HEK293 (cell line): ENCODE data around the gene SLC35F3.
A peak's percentile ranks its signal among the peaks of the same experiment; 100 is the strongest.

ENCODE experiments used
- CTCF ChIA-PET: fragments of 350-600 bp; formaldehyde crosslinking; extraction: SDS; loops from one replicate; lab custom pipeline; 2021; ENCODE audit warnings: antibody characterized with exemption; lab: Yijun Ruan, JAX
- POLR2A ChIA-PET: fragments of 300-600 bp; formaldehyde crosslinking; extraction: SDS; loops from one replicate; lab custom pipeline; 2020; ENCODE audit warnings: antibody characterized with exemption, inconsistent platforms; lab: Yijun Ruan, JAX
- H3K27ac ChIP-seq: fragments of 200-500 bp; sonication (Bioruptor generic); 2 replicates; pipeline ENCODE4 v1.5.1; 2014; ENCODE audit warnings: low read depth, low read length, control low read depth, inconsistent platforms; ENCODE audit errors: extremely low read depth
- H3K36me3 ChIP-seq, 2 experiments: fragments of 200-500 bp in 1 of 2; sonication (Bioruptor generic) in 1 of 2; 1 replicate in 1 of 2; 2 replicates in 1 of 2; pipeline ENCODE4 v1.5.1; 2014 to 2017; ENCODE audit warnings: inconsistent platforms in 2 of 2, low read length in 2 of 2; ENCODE audit not compliant: control insufficient read depth in 2 of 2, insufficient read depth in 1 of 2
- H3K4me1 ChIP-seq: fragments of 200-500 bp; sonication (Bioruptor generic); 2 replicates; pipeline ENCODE4 v1.5.1; 2014; ENCODE audit warnings: mild to moderate bottlenecking, low read length, inconsistent platforms; ENCODE audit not compliant: control insufficient read depth, insufficient read depth
- H3K4me3 ChIP-seq: 2 replicates; pipeline ENCODE4 v1.5.1; 2011; ENCODE audit warnings: low read depth, mild to moderate bottlenecking, control low read depth, low read length, moderate library complexity
- H3K9me3 ChIP-seq: fragments of 200-500 bp; sonication (Bioruptor generic); 2 replicates; pipeline ENCODE4 v1.5.1; 2014; ENCODE audit warnings: low read depth, low read length, inconsistent platforms; ENCODE audit not compliant: control insufficient read depth, insufficient read depth
- ATF2 ChIP-seq: fragments of 450-650 bp; formaldehyde crosslinking; IDR thresholded peaks from 2 replicates; pipeline ENCODE4 v1.5.1; 2016; ENCODE audit warnings: missing biosample characterization, missing genetic modification characterization, low read depth
- HOXA7 ChIP-seq: sonication (generic); formaldehyde crosslinking; IDR thresholded peaks from 2 replicates; pipeline ENCODE4 v1.8.1; 2022; ENCODE audit warnings: missing genetic modification reagents, borderline replicate concordance
- SP7 ChIP-seq: fragments of 450-650 bp; formaldehyde crosslinking; IDR thresholded peaks from 2 replicates; pipeline ENCODE4 v1.5.1; 2016; ENCODE audit warnings: missing biosample characterization, missing genetic modification characterization
- ZBTB8A ChIP-seq: fragments of 450-650 bp; formaldehyde crosslinking; IDR thresholded peaks from 2 replicates; pipeline ENCODE4 v1.5.1; 2016; ENCODE audit warnings: missing biosample characterization, missing genetic modification characterization
- ZFHX2 ChIP-seq: fragments of 450-650 bp; formaldehyde crosslinking; conservative IDR thresholded peaks from 2 replicates; pipeline ENCODE4 v1.5.1; 2016; ENCODE audit warnings: missing biosample characterization, missing genetic modification characterization
- ZIC2 ChIP-seq: fragments of 450-650 bp; formaldehyde crosslinking; IDR thresholded peaks from 2 replicates; pipeline ENCODE4 v1.5.1; 2016; ENCODE audit warnings: missing biosample characterization, missing genetic modification characterization
- ZNF121 ChIP-seq: fragments of 450-650 bp; formaldehyde crosslinking; IDR thresholded peaks from 2 replicates; pipeline ENCODE4 v1.5.1; 2016; ENCODE audit warnings: missing biosample characterization, missing genetic modification characterization
- ZNF157 ChIP-seq: fragments of 450-650 bp; formaldehyde crosslinking; IDR thresholded peaks from 2 replicates; pipeline ENCODE4 v1.5.1; 2016; ENCODE audit warnings: missing biosample characterization, missing genetic modification characterization
- ZNF302 ChIP-seq: fragments of 450-650 bp; formaldehyde crosslinking; IDR thresholded peaks from 2 replicates; pipeline ENCODE4 v1.5.1; 2016; ENCODE audit warnings: missing biosample characterization, missing genetic modification characterization, low read depth
- ZNF404 ChIP-seq: fragments of 450-650 bp; formaldehyde crosslinking; IDR thresholded peaks from 2 replicates; pipeline ENCODE4 v1.5.1; 2017; ENCODE audit warnings: missing biosample characterization, missing genetic modification characterization
- ZNF423 ChIP-seq: fragments of 450-650 bp; formaldehyde crosslinking; IDR thresholded peaks from 2 replicates; pipeline ENCODE4 v1.5.1; 2016; ENCODE audit warnings: missing biosample characterization, missing genetic modification characterization
- ZNF548 ChIP-seq: fragments of 450-650 bp; formaldehyde crosslinking; IDR thresholded peaks from 2 replicates; pipeline ENCODE4 v1.5.1; 2016; ENCODE audit warnings: missing biosample characterization, missing genetic modification characterization
- ZNF610 ChIP-seq: fragments of 450-650 bp; formaldehyde crosslinking; IDR thresholded peaks from 2 replicates; pipeline ENCODE4 v1.5.1; 2016; ENCODE audit warnings: missing biosample characterization, missing genetic modification characterization, borderline replicate concordance
- ZNF621 ChIP-seq: fragments of 450-650 bp; formaldehyde crosslinking; IDR thresholded peaks from 2 replicates; pipeline ENCODE4 v1.5.1; 2017; ENCODE audit warnings: missing biosample characterization, missing genetic modification characterization
- ZNF747 ChIP-seq: fragments of 450-650 bp; formaldehyde crosslinking; IDR thresholded peaks from 2 replicates; pipeline ENCODE4 v1.5.1; 2016; ENCODE audit warnings: missing biosample characterization, missing genetic modification characterization
- ZNF768 ChIP-seq: fragments of 450-650 bp; formaldehyde crosslinking; IDR thresholded peaks from 2 replicates; pipeline ENCODE4 v1.5.1; 2018; ENCODE audit warnings: missing biosample characterization, mild to moderate bottlenecking, missing genetic modification characterization
- ZXDB ChIP-seq: fragments of 450-650 bp; formaldehyde crosslinking; IDR thresholded peaks from 2 replicates; pipeline ENCODE4 v1.5.1; 2016; ENCODE audit warnings: missing biosample characterization, missing genetic modification characterization

Gene SLC35F3

DNA sequence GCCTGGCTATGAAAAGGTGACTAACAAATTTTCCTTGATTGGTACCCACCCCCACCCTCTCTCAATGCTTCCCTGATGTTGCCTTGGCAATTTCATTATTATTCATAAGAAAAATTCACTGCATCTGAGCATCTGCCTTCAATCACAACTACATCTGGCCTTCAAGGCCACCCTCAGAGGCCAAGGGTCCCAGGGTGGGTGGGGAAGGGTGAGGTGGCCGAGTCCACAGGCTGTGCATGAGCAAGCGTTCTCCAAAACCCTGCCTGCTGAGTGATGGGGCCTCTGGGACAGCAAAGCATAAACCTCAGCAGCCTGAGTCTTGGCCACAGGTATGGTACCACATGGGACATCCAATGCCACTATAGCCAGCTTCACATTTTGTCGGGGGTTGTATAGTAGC, 198.7 kb downstream of the SLC35F3 start (continued):
- no peak for TF ChIP-seq ZNF404 (tag by site-specific recombination)
- TF ChIP-seq ZNF302 (tag by site-specific recombination) = no peak

GRCh38 chr1:234106032-234106431, 201.6 kb downstream of the SLC35F3 start:
- Histone ChIP-seq H3K9me3 (no peaks in the 10 kb centered on the region), H3K27ac (no peak overlapping the region), H3K4me1 (peaks cover 9% of the 10 kb centered on the region), H3K4me3 (no peak overlapping the region), H3K36me3 (no peaks in the 10 kb centered on the region)
- ChIA-PET CTCF (interaction anchor here (0.6 to 3.8 kb wide), 9 partner anchors 8 to 1000 kb away, joined by 3 to 22 read pairs (median 4); no protein-coding TSS in a partner anchor), POLR2A (no interaction called here)
- TF ChIP-seq ZNF121 (tag by site-specific recombination) = no peak
- TF ChIP-seq ZNF157 (tag by site-specific recombination) = no peak
- TF ChIP-seq HOXA7 = no peak
- TF ChIP-seq ZNF747 (tag by site-specific recombination) = no peak
- no peak for TF ChIP-seq ZIC2 (tag by site-specific recombination)
- TF ChIP-seq ZNF621 (tag by site-specific recombination) = no peak

GRCh38 chr1:234107416-234108021, 203.0 kb downstream of the SLC35F3 start:
- Histone ChIP-seq H3K9me3 (no peaks in the 10 kb centered on the region), H3K4me1 (peaks cover 4% of the 10 kb centered on the region; the same call in 1 of the 2 replicates)
- CTCF ChIA-PET = interaction anchor here (0.5 to 2.6 kb wide), 11 partner anchors 17 to 744 kb away, joined by 3 to 9 read pairs (median 3); no protein-coding TSS in a partner anchor
- TF ChIP-seq ATF2 (tag by site-specific recombination) (no peak), ZXDB (tag by site-specific recombination) (no peak), ZNF548 (peak; percentile 72), SP7 (tag by site-specific recombination) (no peak), ZNF610 (tag by site-specific recombination) (no peak), ZNF768 (tag by site-specific recombination) (no peak), ZBTB8A (no peak)
- TF ChIP-seq, all 188 proteins: peak for 1
- no peak overlapping the region for H3K4me3 ChIP-seq
- POLR2A ChIA-PET = no interaction called here
- no peak overlapping the region for H3K27ac ChIP-seq
- H3K36me3 ChIP-seq = no peaks in the 10 kb centered on the region

- no peaks in the 10 kb centered on the region for H3K9me3 ChIP-seq
- POLR2A ChIA-PET = no interaction called here
- H3K4me1 ChIP-seq = no peaks in the 10 kb centered on the region
- no peak overlapping the region for H3K27ac ChIP-seq
- CTCF ChIA-PET = interaction anchor here (0.6 to 3.8 kb wide), 6 partner anchors 11 to 804 kb away, joined by 3 to 23 read pairs (median 6); no protein-coding TSS in a partner anchor
- TF ChIP-seq ZFHX2 (tag by site-specific recombination) (0 out of 2 replicates have a peak, but pooled peaks have one; percentile 6), ZNF423 (tag by site-specific recombination) (no peak)
- no peak overlapping the region for H3K4me3 ChIP-seq
- no peaks in the 10 kb centered on the region for H3K36me3 ChIP-seq
Observed at GRCh38 chr1:234108921-234109320, 204.4 kb downstream of the SLC35F3 start.
